ENCODE measurements around the gene SLC16A8.

The SLC16A8 gene

GRCh38 chr22:38071421-38072321, 12.3 kb downstream of the SLC16A8 start:
- Histone ChIP-seq H3K4me2 (ENCODE audit: insufficient read depth, low read length) (no peak overlapping the region), H3K79me2 (ENCODE audit: insufficient read depth, low read length) (no peaks in the 10 kb centered on the region), H3K4me1 (ENCODE audit: insufficient read depth, low read length) (no peaks in the 10 kb centered on the region), H3K4me3 (ENCODE audit: low read depth in 1 of 2, low read length in 2 of 2) (no peak overlapping the region), H4K20me1 (ENCODE audit: insufficient read depth, low read length) (no peaks in the 10 kb centered on the region), H2AFZ (ENCODE audit: low read depth, low read length) (no peak overlapping the region), H3K27me3 (ENCODE audit: insufficient read depth, low read length, poor library complexity) (no peaks in the 10 kb centered on the region), H3K36me3 (ENCODE audit: insufficient read depth, low read length) (no peaks in the 10 kb centered on the region), H3K9ac (ENCODE audit: low read depth, low read length) (no peak overlapping the region), H3K27ac (ENCODE audit: low read length) (no peak overlapping the region), H3K9me3 (ENCODE audit: insufficient read depth, low read length, severe bottlenecking) (no peaks in the 10 kb centered on the region)
- ATAC-seq (ENCODE audit: insufficient read depth, low read depth) = no peak
- no peak for TF ChIP-seq EZH2 (IDR thresholded peaks at IDR 0.05; ENCODE audit: borderline replicate concordance, low read depth, low read length, severe bottlenecking)
- TF ChIP-seq, protein P1, sequence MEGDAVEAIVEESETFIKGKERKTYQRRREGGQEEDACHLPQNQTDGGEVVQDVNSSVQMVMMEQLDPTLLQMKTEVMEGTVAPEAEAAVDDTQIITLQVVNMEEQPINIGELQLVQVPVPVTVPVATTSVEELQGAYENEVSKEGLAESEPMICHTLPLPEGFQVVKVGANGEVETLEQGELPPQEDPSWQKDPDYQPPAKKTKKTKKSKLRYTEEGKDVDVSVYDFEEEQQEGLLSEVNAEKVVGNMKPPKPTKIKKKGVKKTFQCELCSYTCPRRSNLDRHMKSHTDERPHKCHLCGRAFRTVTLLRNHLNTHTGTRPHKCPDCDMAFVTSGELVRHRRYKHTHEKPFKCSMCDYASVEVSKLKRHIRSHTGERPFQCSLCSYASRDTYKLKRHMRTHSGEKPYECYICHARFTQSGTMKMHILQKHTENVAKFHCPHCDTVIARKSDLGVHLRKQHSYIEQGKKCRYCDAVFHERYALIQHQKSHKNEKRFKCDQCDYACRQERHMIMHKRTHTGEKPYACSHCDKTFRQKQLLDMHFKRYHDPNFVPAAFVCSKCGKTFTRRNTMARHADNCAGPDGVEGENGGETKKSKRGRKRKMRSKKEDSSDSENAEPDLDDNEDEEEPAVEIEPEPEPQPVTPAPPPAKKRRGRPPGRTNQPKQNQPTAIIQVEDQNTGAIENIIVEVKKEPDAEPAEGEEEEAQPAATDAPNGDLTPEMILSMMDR (IDR thresholded peaks at IDR 0.05; ENCODE audit: borderline replicate concordance, extremely low read depth, low read length, poor library complexity, severe bottlenecking) = no peak
- DNase-seq = no peak

- no peaks in the 10 kb centered on the region for H3K36me3 ChIP-seq (ENCODE audit: insufficient read depth, low read length)
- H3K4me3 ChIP-seq (ENCODE audit: low read depth in 1 of 2, low read length in 2 of 2) = no peak overlapping the region
- TF ChIP-seq EZH2 (IDR thresholded peaks at IDR 0.05; ENCODE audit: borderline replicate concordance, low read depth, low read length, severe bottlenecking) = no peak
- TF ChIP-seq, protein P1 (IDR thresholded peaks at IDR 0.05; ENCODE audit: borderline replicate concordance, extremely low read depth, low read length, poor library complexity, severe bottlenecking) = no peak
- peaks cover 4% of the 10 kb centered on the region for H3K27me3 ChIP-seq (ENCODE audit: insufficient read depth, low read length, poor library complexity)
- H3K9ac ChIP-seq (ENCODE audit: low read depth, low read length) = no peak overlapping the region
- DNase-seq = no peak
- no peak overlapping the region for H3K4me2 ChIP-seq (ENCODE audit: insufficient read depth, low read length)
- no peaks in the 10 kb centered on the region for H3K79me2 ChIP-seq (ENCODE audit: insufficient read depth, low read length)
- no peak for ATAC-seq (ENCODE audit: insufficient read depth, low read depth)
- no peaks in the 10 kb centered on the region for H3K9me3 ChIP-seq (ENCODE audit: insufficient read depth, low read length, severe bottlenecking)
- no peaks in the 10 kb centered on the region for H3K4me1 ChIP-seq (ENCODE audit: insufficient read depth, low read length)
- H3K27ac ChIP-seq (ENCODE audit: low read length) = no peak overlapping the region
- no peaks in the 10 kb centered on the region for H4K20me1 ChIP-seq (ENCODE audit: insufficient read depth, low read length)
- no peak overlapping the region for H2AFZ ChIP-seq (ENCODE audit: low read depth, low read length)
Measured at GRCh38 chr22:38070250-38070921, 13.6 kb downstream of the SLC16A8 start.

DNA sequence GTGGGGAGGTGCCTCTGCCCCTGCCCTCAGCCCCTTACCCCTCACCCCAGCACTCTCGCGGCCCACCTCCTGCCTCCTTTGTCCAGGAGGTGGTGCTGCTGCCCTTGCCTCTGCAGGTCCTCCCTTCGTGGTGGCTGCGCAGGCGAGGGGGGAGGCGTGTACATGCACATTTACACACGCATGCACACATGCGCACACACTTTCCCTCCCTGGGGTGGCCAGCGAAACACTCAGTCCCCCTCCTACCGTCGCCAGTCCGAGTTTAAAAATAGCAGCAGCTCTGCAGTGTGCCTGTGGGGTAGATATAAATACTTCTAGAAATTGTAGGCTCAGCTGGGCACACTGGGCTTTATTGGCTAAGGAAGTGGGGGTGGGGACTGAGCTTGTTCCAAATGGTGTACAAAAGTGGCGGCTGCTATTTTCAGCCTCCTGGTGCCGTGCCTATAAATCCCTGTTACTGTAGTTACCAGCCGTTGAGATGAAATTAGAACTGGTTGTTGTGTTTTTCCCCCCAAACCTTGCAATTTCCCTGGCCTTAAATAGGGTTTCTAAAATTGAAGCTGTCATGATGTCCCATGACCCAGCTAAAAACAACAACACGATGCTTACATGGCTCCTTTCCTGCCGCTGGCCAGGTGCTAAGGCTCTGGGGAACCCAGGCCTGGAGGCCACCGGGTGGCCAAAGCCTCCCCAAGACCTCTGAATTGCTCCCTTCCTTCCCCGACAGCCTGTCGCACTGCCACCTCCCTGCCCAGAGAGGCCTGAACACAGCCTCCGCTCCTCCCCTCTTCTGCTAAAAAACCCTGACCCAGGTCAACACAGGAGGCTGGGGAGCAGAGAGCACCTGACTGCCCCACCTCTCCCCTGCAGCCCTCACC, 14.4 kb downstream of the SLC16A8 start:
- ATAC-seq (ENCODE audit: insufficient read depth, low read depth) (peak; percentile 42; the same call in 2 of the 3 replicates), DNase-seq (peak; percentile 28)
- no peak overlapping the region for H3K4me3 ChIP-seq (ENCODE audit: low read depth in 1 of 2, low read length in 2 of 2)
- H3K27ac ChIP-seq (ENCODE audit: low read length) = no peak overlapping the region
- peaks cover 4% of the 10 kb centered on the region for H3K27me3 ChIP-seq (ENCODE audit: insufficient read depth, low read length, poor library complexity)
- TF ChIP-seq EZH2 (IDR thresholded peaks at IDR 0.05; ENCODE audit: borderline replicate concordance, low read depth, low read length, severe bottlenecking) = no peak
- TF ChIP-seq, protein P1 (IDR thresholded peaks at IDR 0.05; ENCODE audit: borderline replicate concordance, extremely low read depth, low read length, poor library complexity, severe bottlenecking) = peak; percentile 53
- no peaks in the 10 kb centered on the region for H3K36me3 ChIP-seq (ENCODE audit: insufficient read depth, low read length)
- no peaks in the 10 kb centered on the region for H3K4me1 ChIP-seq (ENCODE audit: insufficient read depth, low read length)
- no peaks in the 10 kb centered on the region for H4K20me1 ChIP-seq (ENCODE audit: insufficient read depth, low read length)
- no peak overlapping the region for H3K9ac ChIP-seq (ENCODE audit: low read depth, low read length)
- no peaks in the 10 kb centered on the region for H3K9me3 ChIP-seq (ENCODE audit: insufficient read depth, low read length, severe bottlenecking)
- no peak overlapping the region for H2AFZ ChIP-seq (ENCODE audit: low read depth, low read length)
- no peak overlapping the region for H3K4me2 ChIP-seq (ENCODE audit: insufficient read depth, low read length)
- no peaks in the 10 kb centered on the region for H3K79me2 ChIP-seq (ENCODE audit: insufficient read depth, low read length)

Measured in DND-41 (cell line).